Panc1 (cell line): ENCODE data around the gene ME2. TPM values are rescaled to one million over a fixed set of nuclear protein-coding genes. Genes with fewer than 3 reads are reported as not detected.
"Not testable (repeated sequence)": the region's sequence is repeated elsewhere in the genome, so short reads cannot be mapped to it uniquely, and the experiment has no call there.

Experiments used
- ATAC-seq: fragments of 200-7000 bp; cut with Tn5 transposase; 2 replicates; pipeline ENCODE4 v1.9.1; 2020; ENCODE audit warnings: mild to moderate bottlenecking, moderate library complexity
- BruUV-seq: library from RNA; stranded (reverse); fragments of 400-500 nt; replicated peaks from 2 replicates; lab custom pipeline; 2021; lab: Mats Ljungman, UMichigan
- CTCF ChIA-PET: fragments of 300-600 bp; sonication (Branson Sonifier 250); formaldehyde crosslinking; loops from one replicate; lab custom pipeline; 2022; ENCODE audit warnings: antibody characterized with exemption; lab: Charles Lee
- POLR2A ChIA-PET: fragments of 300-600 bp; sonication (Branson Sonifier 250); formaldehyde crosslinking; loops from one replicate; lab custom pipeline; 2022; ENCODE audit warnings: antibody characterized with exemption; lab: Charles Lee
- DNase-seq: peaks from one replicate; pipeline ENCODE4 v3.0.0-alpha.2; 2010; ENCODE audit warnings: low read depth, low spot score
- H3K27ac ChIP-seq: 2 replicates; pipeline ENCODE4 v1.5.1; 2011; ENCODE audit warnings: mild to moderate bottlenecking, low read length, inconsistent platforms
- H3K27me3 ChIP-seq: fragments of 200-500 bp; sonication (Bioruptor generic); 2 replicates; pipeline ENCODE4 v1.6.0; 2014; ENCODE audit warnings: low read length, inconsistent platforms; ENCODE audit not compliant: control insufficient read depth, insufficient read depth
- H3K36me3 ChIP-seq: fragments of 200-500 bp; sonication (Bioruptor generic); 2 replicates; pipeline ENCODE4 v1.5.1; 2014; ENCODE audit warnings: inconsistent platforms, mild to moderate bottlenecking, low read length, moderate library complexity; ENCODE audit not compliant: control insufficient read depth, insufficient read depth
- H3K4me1 ChIP-seq: 2 replicates; pipeline ENCODE4 v1.5.1; 2011; ENCODE audit warnings: inconsistent platforms, mild to moderate bottlenecking, low read length, moderate library complexity; ENCODE audit not compliant: control insufficient read depth, insufficient read depth
- H3K4me3 ChIP-seq, 2 experiments: 2 replicates each; pipeline ENCODE4 v1.5.1; 2011 to 2012; ENCODE audit warnings: low read depth in 2 of 2, low read length in 2 of 2, mild to moderate bottlenecking in 2 of 2, inconsistent platforms in 1 of 2, moderate library complexity in 1 of 2
- H3K9me3 ChIP-seq: fragments of 200-500 bp; sonication (Bioruptor generic); 2 replicates; pipeline ENCODE4 v1.5.1; 2014; ENCODE audit warnings: low read depth, mild to moderate bottlenecking, inconsistent platforms, low read length, moderate library complexity; ENCODE audit not compliant: control insufficient read depth, insufficient read depth
- POLR2AphosphoS5 ChIP-seq: IDR thresholded peaks from 2 replicates; pipeline ENCODE4 v1.6.1; 2012; ENCODE audit warnings: mild to moderate bottlenecking, low read depth, low read length, moderate library complexity
- REST ChIP-seq, 2 experiments: IDR thresholded peaks; 2 replicates each; pipeline ENCODE4 v1.6.1; 2011 to 2012; ENCODE audit warnings: low read depth in 2 of 2, control low read depth in 1 of 2, low read length in 1 of 2, mild to moderate bottlenecking in 1 of 2, moderate library complexity in 1 of 2; ENCODE audit not compliant: insufficient read depth in 1 of 2
- SIN3A ChIP-seq: IDR thresholded peaks from 2 replicates; pipeline ENCODE4 v1.6.1; 2012; ENCODE audit warnings: low read depth, mild to moderate bottlenecking, low read length, moderate library complexity, borderline replicate concordance; ENCODE audit not compliant: insufficient read depth
- TCF7L2 ChIP-seq: IDR thresholded peaks from 2 replicates; pipeline ENCODE4 v1.6.1; 2011; ENCODE audit warnings: mild to moderate bottlenecking, low read depth, low read length, inconsistent platforms
- in situ Hi-C: cut with HindIII; loops from 2 replicates; pipeline ENCODE4 v1.10.0; 2016; ENCODE audit warnings: low sequenced_read_pairs, low pct_unique_long_range_greater_than_20kb
- intact Hi-C: fragments of 100-400 bp; cut with micrococcal nuclease; formaldehyde crosslinking; loops from one replicate; pipeline ENCODE4 v1.10.0; 2022; ENCODE audit not compliant: unreplicated experiment
- total RNA-seq: library from RNA; stranded (reverse); gene quantifications from one replicate; pipeline ENCODE4 v1.2.1, GENCODE V29; 2021; ENCODE audit not compliant: unreplicated experiment
- TF ChIP-seq, protein P1 (sequence below): fragments of 450-650 bp; IDR thresholded peaks from 2 replicates; pipeline ENCODE4 v1.5.1; 2017; ENCODE audit warnings: mild to moderate bottlenecking

The ME2 gene
- total RNA-seq, 1 experiment from 2014 or later, result 38.2 TPM

GRCh38 chr18:50880119-50880465, 1.2 kb downstream of the ME2 start:
- H3K27ac ChIP-seq, result peak overlapping the region; percentile 83
- peak overlapping the region; percentile 53 to 84 for H3K4me3 ChIP-seq
- TF ChIP-seq REST (IDR thresholded peaks at IDR 0.05; ENCODE audit: insufficient read depth in 1 of 2, low read depth in 2 of 2, low read length in 1 of 2) (no peak), SIN3A (no peak), POLR2AphosphoS5 (no peak), TCF7L2 (no peak)
- TF ChIP-seq, protein P1, sequence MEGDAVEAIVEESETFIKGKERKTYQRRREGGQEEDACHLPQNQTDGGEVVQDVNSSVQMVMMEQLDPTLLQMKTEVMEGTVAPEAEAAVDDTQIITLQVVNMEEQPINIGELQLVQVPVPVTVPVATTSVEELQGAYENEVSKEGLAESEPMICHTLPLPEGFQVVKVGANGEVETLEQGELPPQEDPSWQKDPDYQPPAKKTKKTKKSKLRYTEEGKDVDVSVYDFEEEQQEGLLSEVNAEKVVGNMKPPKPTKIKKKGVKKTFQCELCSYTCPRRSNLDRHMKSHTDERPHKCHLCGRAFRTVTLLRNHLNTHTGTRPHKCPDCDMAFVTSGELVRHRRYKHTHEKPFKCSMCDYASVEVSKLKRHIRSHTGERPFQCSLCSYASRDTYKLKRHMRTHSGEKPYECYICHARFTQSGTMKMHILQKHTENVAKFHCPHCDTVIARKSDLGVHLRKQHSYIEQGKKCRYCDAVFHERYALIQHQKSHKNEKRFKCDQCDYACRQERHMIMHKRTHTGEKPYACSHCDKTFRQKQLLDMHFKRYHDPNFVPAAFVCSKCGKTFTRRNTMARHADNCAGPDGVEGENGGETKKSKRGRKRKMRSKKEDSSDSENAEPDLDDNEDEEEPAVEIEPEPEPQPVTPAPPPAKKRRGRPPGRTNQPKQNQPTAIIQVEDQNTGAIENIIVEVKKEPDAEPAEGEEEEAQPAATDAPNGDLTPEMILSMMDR, result no peak
- no peaks in the 10 kb centered on the region for H3K9me3 ChIP-seq
- ATAC-seq, result no peak
- intact Hi-C loops, result no loop called here
- in situ Hi-C loops, result no loop called here
- no peak for DNase-seq
- H3K27me3 ChIP-seq, result no peaks in the 10 kb centered on the region
- ChIA-PET CTCF (no interaction called here), POLR2A (no interaction called here)
- H3K36me3 ChIP-seq, result no peaks in the 10 kb centered on the region
- peaks cover 13% of the 10 kb centered on the region for H3K4me1 ChIP-seq
- TSS peak; percentile 76 for BruUV-seq

- in situ Hi-C loops, H3K9me3 ChIP-seq, DNase-seq, H3K4me3 ChIP-seq, CTCF ChIA-PET, H3K36me3 ChIP-seq, H3K27me3 ChIP-seq, ATAC-seq, H3K27ac ChIP-seq, intact Hi-C loops, POLR2A ChIA-PET, BruUV-seq: not testable (repeated sequence)
- H3K4me1 ChIP-seq, result peaks cover 13% of the 10 kb centered on the region
Measured at GRCh38 chr18:50880944-50881343, 2.0 kb downstream of the ME2 start.

DNA sequence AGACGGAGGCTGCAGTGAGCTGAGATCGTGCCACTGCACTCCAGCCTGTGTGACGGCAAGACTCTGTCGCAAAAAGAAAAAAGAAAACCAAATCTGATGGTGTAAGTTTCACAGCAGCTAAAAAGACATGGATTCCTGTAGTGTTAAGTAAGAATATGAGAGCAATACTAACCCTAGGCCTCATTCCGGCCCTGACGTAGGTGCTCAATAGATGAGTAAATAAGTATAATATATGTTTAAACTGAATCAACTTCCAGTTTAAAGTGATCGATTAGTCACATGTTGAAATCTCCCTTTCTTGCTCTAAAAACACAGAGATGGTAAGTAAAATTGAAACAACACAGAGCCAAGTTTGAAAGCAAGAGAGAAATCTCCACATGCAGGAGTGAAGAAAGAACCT, 8.0 kb downstream of the ME2 start:
- DNase-seq, result no peak
- no peak overlapping the region for H3K4me3 ChIP-seq
- POLR2A ChIA-PET, result no interaction called here
- CTCF ChIA-PET, result no interaction called here
- BruUV-seq, result no TSS peak
- H3K4me1 ChIP-seq, result peaks cover 2% of the 10 kb centered on the region; the same call in 1 of the 2 replicates
- ATAC-seq, result no peak
- intact Hi-C loops, result no loop called here
- no peaks in the 10 kb centered on the region for H3K27me3 ChIP-seq
- TF ChIP-seq TCF7L2, result no peak
- TF ChIP-seq, protein P1, result no peak
- TF ChIP-seq REST (IDR thresholded peaks at IDR 0.05; ENCODE audit: insufficient read depth in 1 of 2, low read depth in 2 of 2, low read length in 1 of 2), result no peak
- no peak for TF ChIP-seq POLR2AphosphoS5
- no peak for TF ChIP-seq SIN3A
- H3K27ac ChIP-seq, result no peak overlapping the region
- in situ Hi-C loops, result no loop called here
- H3K36me3 ChIP-seq, result no peaks in the 10 kb centered on the region
- no peaks in the 10 kb centered on the region for H3K9me3 ChIP-seq
